ENCODE data around the gene PIH1D1.
"Not testable (repeated sequence)": the region's sequence is repeated elsewhere in the genome, so short reads cannot be mapped to it uniquely, and the experiment has no call there.

DNA sequence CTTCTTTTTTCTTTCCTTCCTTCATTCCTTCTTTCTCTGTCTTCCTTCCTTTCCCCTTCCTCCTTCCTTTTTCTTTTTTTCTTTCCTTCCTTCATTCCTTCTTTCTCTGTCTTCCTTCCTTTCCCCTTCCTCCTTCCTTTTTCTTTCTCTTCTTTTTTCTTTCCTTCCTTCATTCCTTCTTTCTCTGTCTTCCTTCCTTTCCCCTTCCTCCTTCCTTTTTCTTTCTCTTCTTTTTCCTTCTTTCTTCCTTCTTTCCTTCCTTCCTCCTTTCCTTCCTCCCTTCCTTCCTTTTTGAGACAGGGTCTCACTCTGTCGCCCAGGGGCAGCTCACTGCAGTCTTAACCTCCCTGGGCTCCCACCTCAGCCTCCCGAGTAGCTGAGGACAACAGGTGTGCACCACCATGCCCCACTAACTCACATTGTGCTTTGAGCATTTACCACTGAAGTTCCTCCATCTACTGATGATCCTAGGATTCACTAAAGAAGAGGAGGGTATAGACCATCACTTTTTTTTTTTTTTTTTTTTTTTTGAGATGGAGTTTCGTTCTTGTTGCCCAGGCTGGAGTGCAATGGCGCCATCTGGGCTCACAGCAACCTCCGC, 7.4 kb downstream of the PIH1D1 start:
- TF ChIP-seq, protein P1, sequence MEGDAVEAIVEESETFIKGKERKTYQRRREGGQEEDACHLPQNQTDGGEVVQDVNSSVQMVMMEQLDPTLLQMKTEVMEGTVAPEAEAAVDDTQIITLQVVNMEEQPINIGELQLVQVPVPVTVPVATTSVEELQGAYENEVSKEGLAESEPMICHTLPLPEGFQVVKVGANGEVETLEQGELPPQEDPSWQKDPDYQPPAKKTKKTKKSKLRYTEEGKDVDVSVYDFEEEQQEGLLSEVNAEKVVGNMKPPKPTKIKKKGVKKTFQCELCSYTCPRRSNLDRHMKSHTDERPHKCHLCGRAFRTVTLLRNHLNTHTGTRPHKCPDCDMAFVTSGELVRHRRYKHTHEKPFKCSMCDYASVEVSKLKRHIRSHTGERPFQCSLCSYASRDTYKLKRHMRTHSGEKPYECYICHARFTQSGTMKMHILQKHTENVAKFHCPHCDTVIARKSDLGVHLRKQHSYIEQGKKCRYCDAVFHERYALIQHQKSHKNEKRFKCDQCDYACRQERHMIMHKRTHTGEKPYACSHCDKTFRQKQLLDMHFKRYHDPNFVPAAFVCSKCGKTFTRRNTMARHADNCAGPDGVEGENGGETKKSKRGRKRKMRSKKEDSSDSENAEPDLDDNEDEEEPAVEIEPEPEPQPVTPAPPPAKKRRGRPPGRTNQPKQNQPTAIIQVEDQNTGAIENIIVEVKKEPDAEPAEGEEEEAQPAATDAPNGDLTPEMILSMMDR (IDR thresholded peaks at IDR 0.05): not testable (repeated sequence)
- not testable (repeated sequence) for TF ChIP-seq POLR2A (IDR thresholded peaks at IDR 0.05)
